ENCODE results near the gene CD226.

DNA sequence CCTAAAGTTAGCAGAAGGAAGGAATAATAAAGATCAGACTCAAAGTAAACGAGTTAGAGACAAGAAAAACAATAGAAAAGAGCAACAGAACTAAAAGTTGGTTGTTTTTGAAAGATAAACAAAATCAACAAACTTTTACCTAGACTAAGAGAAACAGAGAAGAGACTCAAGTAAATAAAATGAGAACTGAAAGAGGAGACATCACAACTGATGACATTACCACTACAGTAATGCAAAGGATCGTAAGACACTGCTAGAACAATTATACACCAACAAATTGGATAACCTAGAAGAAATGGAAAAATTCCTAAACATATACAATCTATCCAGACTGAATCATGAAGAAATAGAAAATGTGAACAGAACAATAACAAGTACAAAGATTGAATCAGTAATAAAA lies 139.3 kb downstream of the CD226 start:
- TF ChIP-seq CHD1 (IDR thresholded peaks at IDR 0.05; ENCODE audit: low read depth, low read length) (no peak), KDM1A (IDR thresholded peaks at IDR 0.05; ENCODE audit: borderline replicate concordance) (no peak), POLR2AphosphoS5 (IDR thresholded peaks at IDR 0.05; ENCODE audit: low read length) (no peak), SUZ12 (IDR thresholded peaks at IDR 0.05; ENCODE audit: unreplicated experiment) (no peak), TCF12 (IDR thresholded peaks at IDR 0.05; ENCODE audit: low read depth, low read length) (no peak), JUNB (IDR thresholded peaks at IDR 0.05) (no peak), SRF (IDR thresholded peaks at IDR 0.05; ENCODE audit: low read depth in 2 of 2, low read length in 2 of 2) (no peak), CTCF (IDR thresholded peaks at IDR 0.05 in 2 of 3, conservative IDR thresholded peaks at IDR 0.05 in 1 of 3; ENCODE audit: control insufficient read depth in 2 of 3, extremely low read depth in 1 of 3, insufficient read depth in 1 of 3, low read depth in 3 of 3, low read length in 3 of 3) (no peak), YY1 (IDR thresholded peaks at IDR 0.05; ENCODE audit: low read depth, low read length) (no peak), RAD21 (IDR thresholded peaks at IDR 0.05; ENCODE audit: insufficient read depth, low read depth, low read length) (no peak)
- TF ChIP-seq, protein P1, sequence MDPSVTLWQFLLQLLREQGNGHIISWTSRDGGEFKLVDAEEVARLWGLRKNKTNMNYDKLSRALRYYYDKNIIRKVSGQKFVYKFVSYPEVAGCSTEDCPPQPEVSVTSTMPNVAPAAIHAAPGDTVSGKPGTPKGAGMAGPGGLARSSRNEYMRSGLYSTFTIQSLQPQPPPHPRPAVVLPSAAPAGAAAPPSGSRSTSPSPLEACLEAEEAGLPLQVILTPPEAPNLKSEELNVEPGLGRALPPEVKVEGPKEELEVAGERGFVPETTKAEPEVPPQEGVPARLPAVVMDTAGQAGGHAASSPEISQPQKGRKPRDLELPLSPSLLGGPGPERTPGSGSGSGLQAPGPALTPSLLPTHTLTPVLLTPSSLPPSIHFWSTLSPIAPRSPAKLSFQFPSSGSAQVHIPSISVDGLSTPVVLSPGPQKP (IDR thresholded peaks at IDR 0.05; ENCODE audit: low read depth, low read length), result no peak
- TF ChIP-seq, protein P2, sequence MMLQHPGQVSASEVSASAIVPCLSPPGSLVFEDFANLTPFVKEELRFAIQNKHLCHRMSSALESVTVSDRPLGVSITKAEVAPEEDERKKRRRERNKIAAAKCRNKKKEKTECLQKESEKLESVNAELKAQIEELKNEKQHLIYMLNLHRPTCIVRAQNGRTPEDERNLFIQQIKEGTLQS (IDR thresholded peaks at IDR 0.05; ENCODE audit: borderline replicate concordance, extremely low read depth, low read depth, low read length), result no peak
- TF ChIP-seq, protein P3, sequence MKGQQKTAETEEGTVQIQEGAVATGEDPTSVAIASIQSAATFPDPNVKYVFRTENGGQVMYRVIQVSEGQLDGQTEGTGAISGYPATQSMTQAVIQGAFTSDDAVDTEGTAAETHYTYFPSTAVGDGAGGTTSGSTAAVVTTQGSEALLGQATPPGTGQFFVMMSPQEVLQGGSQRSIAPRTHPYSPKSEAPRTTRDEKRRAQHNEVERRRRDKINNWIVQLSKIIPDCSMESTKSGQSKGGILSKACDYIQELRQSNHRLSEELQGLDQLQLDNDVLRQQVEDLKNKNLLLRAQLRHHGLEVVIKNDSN (IDR thresholded peaks at IDR 0.05; ENCODE audit: borderline replicate concordance, extremely low read length, insufficient read depth, low read depth, low read length), result no peak
